Suprapubic skin (tissue), 4 donors: ENCODE measurements around the gene KANSL1.

Experiments used
- CTCF ChIP-seq, 2 donors: fragments of 200-600 bp in 1 of 2; fragments of 450-650 bp in 1 of 2; sonication (generic) in 1 of 2; IDR thresholded peaks; one replicate each; pipeline ENCODE4 v1.5.1; 2016 to 2019; ENCODE audit warnings: antibody characterized with exemption in 2 of 2, mild to moderate bottlenecking in 1 of 2, moderate library complexity in 1 of 2
- EP300 ChIP-seq: sonication (generic); formaldehyde crosslinking; IDR thresholded peaks from one replicate; pipeline ENCODE4 v1.6.1; 2017; ENCODE audit warnings: antibody characterized with exemption
- POLR2A ChIP-seq, 2 donors: fragments of 450-650 bp; IDR thresholded peaks; one replicate each; pipeline ENCODE4 v1.6.1; 2017; ENCODE audit warnings: antibody characterized with exemption in 2 of 2, mild to moderate bottlenecking in 2 of 2, moderate library complexity in 2 of 2
- POLR2AphosphoS5 ChIP-seq, 3 donors: sonication (generic); formaldehyde crosslinking; IDR thresholded peaks; one replicate each; pipeline ENCODE4 v1.6.1; 2017; ENCODE audit warnings: antibody characterized with exemption in 3 of 3

GRCh38 chr17:46043606-46044005 is 149.6 kb downstream of the KANSL1 start:
- no peak for TF ChIP-seq POLR2A (IDR thresholded peaks at IDR 0.05)
- TF ChIP-seq CTCF (IDR thresholded peaks at IDR 0.05), result no peak
- TF ChIP-seq POLR2AphosphoS5 (IDR thresholded peaks at IDR 0.05), result no peak
- no peak for TF ChIP-seq EP300
